ENCODE results near the gene CTLA4. TPM values are rescaled to one million over a fixed set of nuclear protein-coding genes. Genes with fewer than 3 reads are reported as not detected.

The CTLA4 gene
- total RNA-seq, 1 donor = not detected

DNA sequence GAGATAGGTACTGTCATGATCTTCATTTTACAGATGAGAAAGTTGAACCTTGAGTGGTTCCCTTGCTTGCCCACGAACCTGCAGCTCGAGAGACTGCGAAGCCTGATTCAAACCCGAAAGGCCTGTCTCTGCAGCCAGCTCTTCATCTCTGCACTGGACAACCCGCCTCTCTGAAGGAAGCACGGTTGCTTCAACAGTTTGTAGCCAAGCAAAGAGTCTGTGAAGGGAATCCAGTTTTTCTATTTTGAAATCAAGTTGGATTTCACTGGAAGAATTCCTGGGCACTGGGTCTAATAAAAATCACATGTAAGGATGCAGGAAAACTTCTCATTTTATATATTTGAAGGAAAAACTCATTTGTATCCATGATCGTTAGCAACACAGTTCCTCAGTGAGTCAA is 47.7 kb downstream of the CTLA4 start:
- peak; percentile 50 for DNase-seq (ENCODE audit: low read depth)

DNA sequence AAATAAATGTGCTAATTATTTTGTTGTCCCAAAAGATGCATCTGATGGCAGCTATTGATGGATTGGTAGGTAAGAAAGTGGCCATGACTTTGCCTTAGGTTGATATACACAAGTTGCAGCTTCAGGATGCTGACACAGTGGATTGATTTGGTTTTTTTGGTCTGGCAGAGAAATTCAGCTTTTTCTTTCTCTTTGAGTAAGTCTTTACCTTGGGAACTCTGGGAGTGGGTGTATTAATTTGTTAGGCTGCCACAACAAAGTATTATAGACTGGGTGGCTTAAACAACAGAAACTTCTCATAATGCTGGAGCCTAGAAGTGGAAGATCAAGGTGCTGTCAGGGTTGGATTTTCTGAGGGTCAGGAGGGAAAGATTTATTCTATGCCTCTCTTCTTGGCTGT is 49.2 kb downstream of the CTLA4 start:
- H3K4me3 ChIP-seq (ENCODE audit: low read depth, low read length) = no peak overlapping the region
- no peak for DNase-seq (ENCODE audit: low read depth)
- TF ChIP-seq, protein P1, sequence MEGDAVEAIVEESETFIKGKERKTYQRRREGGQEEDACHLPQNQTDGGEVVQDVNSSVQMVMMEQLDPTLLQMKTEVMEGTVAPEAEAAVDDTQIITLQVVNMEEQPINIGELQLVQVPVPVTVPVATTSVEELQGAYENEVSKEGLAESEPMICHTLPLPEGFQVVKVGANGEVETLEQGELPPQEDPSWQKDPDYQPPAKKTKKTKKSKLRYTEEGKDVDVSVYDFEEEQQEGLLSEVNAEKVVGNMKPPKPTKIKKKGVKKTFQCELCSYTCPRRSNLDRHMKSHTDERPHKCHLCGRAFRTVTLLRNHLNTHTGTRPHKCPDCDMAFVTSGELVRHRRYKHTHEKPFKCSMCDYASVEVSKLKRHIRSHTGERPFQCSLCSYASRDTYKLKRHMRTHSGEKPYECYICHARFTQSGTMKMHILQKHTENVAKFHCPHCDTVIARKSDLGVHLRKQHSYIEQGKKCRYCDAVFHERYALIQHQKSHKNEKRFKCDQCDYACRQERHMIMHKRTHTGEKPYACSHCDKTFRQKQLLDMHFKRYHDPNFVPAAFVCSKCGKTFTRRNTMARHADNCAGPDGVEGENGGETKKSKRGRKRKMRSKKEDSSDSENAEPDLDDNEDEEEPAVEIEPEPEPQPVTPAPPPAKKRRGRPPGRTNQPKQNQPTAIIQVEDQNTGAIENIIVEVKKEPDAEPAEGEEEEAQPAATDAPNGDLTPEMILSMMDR (IDR thresholded peaks at IDR 0.05; ENCODE audit: insufficient read depth, low read length) = no peak

More for the DNA sequence above, 47.7 kb downstream of the CTLA4 start:
- TF ChIP-seq, protein P1 (IDR thresholded peaks at IDR 0.05; ENCODE audit: insufficient read depth, low read length) = no peak
- H3K4me3 ChIP-seq (ENCODE audit: low read depth, low read length) = peak overlapping the region; percentile 3

DNA sequence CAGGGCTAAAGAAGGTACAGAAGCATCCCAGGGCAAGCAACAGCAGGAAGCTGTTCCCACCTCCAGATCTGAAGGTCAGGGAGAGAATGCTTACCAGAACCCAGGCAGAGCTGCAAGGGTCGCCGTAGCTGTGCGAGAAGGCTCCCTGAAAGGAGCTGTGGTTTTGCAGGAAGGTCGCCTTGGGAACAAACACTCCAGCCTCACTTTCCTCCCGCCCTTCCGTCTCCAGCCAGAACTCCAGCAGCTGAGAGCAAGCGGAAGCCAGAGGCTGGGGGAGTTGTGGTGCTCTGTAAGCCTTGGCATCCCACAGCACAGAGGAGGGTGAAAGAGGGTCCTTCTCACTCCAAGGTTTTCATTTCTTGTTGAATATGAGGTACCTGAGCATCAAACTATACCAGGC is 50.7 kb downstream of the CTLA4 start:
- no peak overlapping the region for H3K4me3 ChIP-seq (ENCODE audit: low read depth, low read length)
- DNase-seq (ENCODE audit: low read depth) = no peak
- TF ChIP-seq, protein P1 (IDR thresholded peaks at IDR 0.05; ENCODE audit: insufficient read depth, low read length) = no peak

DNA sequence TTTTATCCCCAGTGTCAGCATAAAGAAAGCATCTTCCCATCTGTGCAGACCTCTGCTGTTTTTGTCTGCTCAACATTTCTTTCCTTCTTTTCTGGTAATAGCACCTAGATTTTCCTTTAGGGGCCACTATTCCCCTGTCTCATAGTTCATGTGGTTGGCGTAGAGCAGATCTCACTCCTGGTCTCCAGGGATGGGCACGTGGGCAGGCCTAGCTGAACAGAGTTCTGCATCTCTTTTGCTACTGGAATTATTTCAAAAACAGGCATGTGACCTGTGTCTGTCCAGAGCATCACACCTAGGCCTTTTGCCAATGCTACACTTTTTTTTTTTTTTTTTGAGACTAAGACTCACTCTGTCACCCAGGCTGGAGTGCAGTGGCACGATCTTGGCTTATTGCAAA is 51.3 kb downstream of the CTLA4 start:
- no peak overlapping the region for H3K4me3 ChIP-seq (ENCODE audit: low read depth, low read length)
- TF ChIP-seq, protein P1 (IDR thresholded peaks at IDR 0.05; ENCODE audit: insufficient read depth, low read length) = no peak
- DNase-seq (ENCODE audit: low read depth) = no peak

Other genes starting within 250 kb of the CTLA4 start
- not detected in 2 replicates for gene CD28, start 161.1 kb upstream of the CTLA4 start, total RNA-seq (ENCODE audit: low replicate concordance)
- gene ICOS, start 69.0 kb downstream of the CTLA4 start, total RNA-seq (ENCODE audit: low replicate concordance) = not detected in 2 replicates

Data from fibroblast of the aortic adventitia (primary cell).